ENCODE data around the gene DDX11.
A peak's percentile ranks its signal among the peaks of the same experiment; 100 is the strongest.
"Not testable (repeated sequence)": the region's sequence is repeated elsewhere in the genome, so short reads cannot be mapped to it uniquely, and the experiment has no call there.

Gene DDX11
- 39.1 to 46.8 reads per million in 2 experiments for total RNA-seq

- DNase-seq (ENCODE audit: low read depth), result peak; percentile 85
Measured at GRCh38 chr12:31073527-31074332, at the start of gene DDX11. Gene DDX11 (plus strand): TSS chr12:31073860. CDS start chr12:31078394, 4,534 bp downstream.

GRCh38 chr12:31026202-31026601 is 47.5 kb upstream of the DDX11 start:
- no peak for DNase-seq (ENCODE audit: low read depth)

- DNase-seq (ENCODE audit: low read depth), result not testable (repeated sequence)
Measured at GRCh38 chr12:31027006-31027405, 46.7 kb upstream of the DDX11 start.

- DNase-seq (ENCODE audit: low read depth), result no peak
Measured at GRCh38 chr12:31029468-31029867, 44.2 kb upstream of the DDX11 start.

- no peak for DNase-seq (ENCODE audit: low read depth)
Measured at GRCh38 chr12:31029916-31030562, 43.6 kb upstream of the DDX11 start.

- DNase-seq (ENCODE audit: low read depth), result no peak
Measured at GRCh38 chr12:31031951-31032335, 41.7 kb upstream of the DDX11 start.

- DNase-seq (ENCODE audit: low read depth), result no peak
Measured at GRCh38 chr12:31033146-31033545, 40.5 kb upstream of the DDX11 start.

GRCh38 chr12:31033681-31034080 is 40.0 kb upstream of the DDX11 start:
- no peak for DNase-seq (ENCODE audit: low read depth)

GRCh38 chr12:31034372-31034771 is 39.3 kb upstream of the DDX11 start:
- no peak for DNase-seq (ENCODE audit: low read depth)

- no peak for DNase-seq (ENCODE audit: low read depth)
Measured at GRCh38 chr12:31035226-31035625, 38.4 kb upstream of the DDX11 start.

GRCh38 chr12:31035967-31036665 is 37.5 kb upstream of the DDX11 start:
- no peak for DNase-seq (ENCODE audit: low read depth)

- no peak for DNase-seq (ENCODE audit: low read depth)
Measured at GRCh38 chr12:31037028-31037427, 36.6 kb upstream of the DDX11 start.

GRCh38 chr12:31037931-31038330 is 35.7 kb upstream of the DDX11 start:
- no peak for DNase-seq (ENCODE audit: low read depth)

- no peak for DNase-seq (ENCODE audit: low read depth)
Measured at GRCh38 chr12:31041033-31041564, 32.6 kb upstream of the DDX11 start.

GRCh38 chr12:31050143-31050542 is 23.5 kb upstream of the DDX11 start:
- DNase-seq (ENCODE audit: low read depth), result not testable (repeated sequence)

- not testable (repeated sequence) for DNase-seq (ENCODE audit: low read depth)
Measured at GRCh38 chr12:31050548-31050947, 23.1 kb upstream of the DDX11 start.

GRCh38 chr12:31051692-31052091 is 22.0 kb upstream of the DDX11 start:
- DNase-seq (ENCODE audit: low read depth), result not testable (repeated sequence)

- not testable (repeated sequence) for DNase-seq (ENCODE audit: low read depth)
Measured at GRCh38 chr12:31052121-31052520, 21.5 kb upstream of the DDX11 start.

- not testable (repeated sequence) for DNase-seq (ENCODE audit: low read depth)
Measured at GRCh38 chr12:31052666-31053439, 20.8 kb upstream of the DDX11 start.

GRCh38 chr12:31053944-31054343 is 19.7 kb upstream of the DDX11 start:
- not testable (repeated sequence) for DNase-seq (ENCODE audit: low read depth)

- no peak for DNase-seq (ENCODE audit: low read depth)
Measured at GRCh38 chr12:31057671-31058070, 16.0 kb upstream of the DDX11 start.

- DNase-seq (ENCODE audit: low read depth), result not testable (repeated sequence)
Measured at GRCh38 chr12:31066196-31066595, 7.5 kb upstream of the DDX11 start.
